GM12801 (cell line): ENCODE measurements around the gene HES5.

ENCODE experiments used
- TF ChIP-seq, protein P1 (sequence below): IDR thresholded peaks from one replicate; pipeline ENCODE4 v1.5.1; 2011; ENCODE audit warnings: control low read depth; ENCODE audit not compliant: insufficient read length; ENCODE audit errors: extremely low read depth

The HES5 gene

DNA sequence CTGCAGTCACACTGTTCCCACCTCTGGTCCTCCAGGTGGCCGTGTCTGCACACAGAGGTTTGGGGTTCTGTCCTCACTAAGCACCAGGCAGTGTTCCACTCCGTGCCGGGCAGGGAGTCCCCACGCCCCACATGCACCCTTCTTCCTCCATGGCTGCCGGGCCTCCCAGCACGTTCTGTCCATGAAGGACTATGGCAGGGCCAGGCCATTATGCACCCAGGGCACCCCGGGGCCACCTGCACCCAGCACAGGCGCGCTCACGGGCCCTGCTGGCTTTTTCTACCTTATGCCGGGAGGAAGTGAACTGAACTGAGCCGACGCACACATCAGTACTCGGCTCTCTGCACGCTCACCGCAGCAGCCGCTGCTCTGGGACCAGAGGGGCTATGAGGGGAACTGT lies 13.9 kb downstream of the HES5 start:
- TF ChIP-seq, protein P1, sequence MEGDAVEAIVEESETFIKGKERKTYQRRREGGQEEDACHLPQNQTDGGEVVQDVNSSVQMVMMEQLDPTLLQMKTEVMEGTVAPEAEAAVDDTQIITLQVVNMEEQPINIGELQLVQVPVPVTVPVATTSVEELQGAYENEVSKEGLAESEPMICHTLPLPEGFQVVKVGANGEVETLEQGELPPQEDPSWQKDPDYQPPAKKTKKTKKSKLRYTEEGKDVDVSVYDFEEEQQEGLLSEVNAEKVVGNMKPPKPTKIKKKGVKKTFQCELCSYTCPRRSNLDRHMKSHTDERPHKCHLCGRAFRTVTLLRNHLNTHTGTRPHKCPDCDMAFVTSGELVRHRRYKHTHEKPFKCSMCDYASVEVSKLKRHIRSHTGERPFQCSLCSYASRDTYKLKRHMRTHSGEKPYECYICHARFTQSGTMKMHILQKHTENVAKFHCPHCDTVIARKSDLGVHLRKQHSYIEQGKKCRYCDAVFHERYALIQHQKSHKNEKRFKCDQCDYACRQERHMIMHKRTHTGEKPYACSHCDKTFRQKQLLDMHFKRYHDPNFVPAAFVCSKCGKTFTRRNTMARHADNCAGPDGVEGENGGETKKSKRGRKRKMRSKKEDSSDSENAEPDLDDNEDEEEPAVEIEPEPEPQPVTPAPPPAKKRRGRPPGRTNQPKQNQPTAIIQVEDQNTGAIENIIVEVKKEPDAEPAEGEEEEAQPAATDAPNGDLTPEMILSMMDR = no peak

DNA sequence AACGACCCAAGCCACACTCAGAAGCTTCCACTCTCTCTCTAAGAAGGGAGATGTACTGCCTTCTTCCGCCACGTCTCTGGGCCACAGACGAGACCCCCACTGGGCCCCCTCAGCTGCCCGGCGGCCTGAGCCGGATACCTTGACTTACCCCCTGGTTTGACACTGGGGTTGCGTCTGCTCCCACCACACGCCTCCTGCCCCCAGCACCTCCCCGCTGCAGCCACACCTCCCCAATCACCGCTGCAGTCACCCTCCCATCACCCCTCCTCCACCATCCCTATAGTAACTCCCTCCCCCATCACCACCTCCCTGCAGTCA lies 14.3 kb downstream of the HES5 start:
- TF ChIP-seq, protein P1 = no peak

DNA sequence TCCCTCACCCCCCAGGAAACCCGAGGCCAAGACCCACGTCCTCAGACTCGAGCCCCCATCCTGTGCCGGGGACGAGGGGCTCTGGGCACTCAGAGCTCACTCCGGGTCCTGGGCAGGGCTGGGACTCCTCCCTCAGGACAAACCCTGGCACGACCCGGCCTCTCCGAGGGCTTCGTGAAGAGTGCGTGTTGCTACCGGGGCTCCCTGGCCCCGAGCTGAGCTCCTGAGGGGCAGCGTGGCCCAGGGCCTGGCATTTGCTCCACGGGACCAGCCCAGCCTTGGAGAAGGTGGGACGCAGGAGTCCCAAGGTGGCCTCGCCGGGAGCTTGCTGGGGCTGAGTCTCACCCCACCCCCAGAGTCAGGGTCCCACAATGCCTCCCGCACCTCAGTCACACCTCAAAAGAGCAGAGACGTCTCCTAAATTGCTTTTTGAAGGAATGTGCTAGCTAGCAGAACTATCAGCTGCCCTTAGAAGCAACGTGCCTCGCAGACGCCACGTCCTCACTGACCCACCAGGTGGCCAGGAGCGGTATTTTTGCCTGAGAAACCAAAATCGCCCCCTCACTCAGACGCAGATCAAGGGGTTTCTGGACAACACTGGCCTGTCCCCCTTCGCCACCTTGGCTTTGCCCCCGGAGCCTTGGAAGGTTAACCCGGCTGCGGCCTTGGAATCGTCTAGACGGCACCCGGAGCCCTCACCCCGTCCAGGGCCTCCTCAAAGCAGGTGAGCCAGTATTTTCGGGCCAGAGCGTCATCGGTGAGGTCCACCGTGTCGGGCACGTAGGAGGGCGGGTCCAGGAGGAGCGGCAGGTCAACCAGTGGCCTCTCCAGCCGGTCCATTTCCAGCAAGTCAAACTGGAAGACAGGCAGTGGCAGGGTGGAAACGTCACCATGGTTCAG lies 14.9 kb downstream of the HES5 start:
- TF ChIP-seq, protein P1 = no peak

DNA sequence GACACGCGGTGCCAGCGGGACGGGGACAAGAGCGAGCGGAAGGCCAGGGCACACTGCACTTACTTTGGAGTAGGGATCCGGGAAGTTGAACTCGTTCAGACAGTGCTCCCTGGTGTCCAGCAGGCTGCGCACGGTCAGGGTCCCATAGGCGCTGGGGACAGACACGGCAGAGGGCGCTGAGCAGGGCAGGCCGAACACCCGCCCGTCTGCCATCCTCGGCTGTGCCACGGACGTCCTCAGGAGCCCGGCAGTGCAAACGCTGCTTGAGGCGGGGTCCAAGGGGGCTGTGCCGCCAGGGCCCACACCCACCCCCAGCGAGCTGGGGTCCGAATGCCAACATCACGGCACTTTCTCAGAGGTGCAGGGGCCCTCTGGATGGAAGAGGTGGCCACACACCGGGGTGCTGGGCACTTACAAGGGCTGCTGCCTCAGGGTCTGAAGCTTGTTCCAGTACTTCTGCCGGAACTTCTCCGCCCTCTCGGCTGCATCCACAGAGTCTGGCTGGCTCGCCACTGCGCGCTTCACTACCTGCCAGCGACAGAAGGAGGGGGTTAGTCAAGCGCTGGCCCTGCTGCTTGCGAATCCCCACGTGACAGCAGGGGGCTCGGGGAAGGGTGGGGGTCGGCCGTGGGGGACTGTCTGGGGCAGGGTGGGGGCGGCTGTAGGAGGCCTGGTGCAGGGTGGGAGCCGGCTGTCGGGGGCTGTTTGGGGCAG lies 16.0 kb downstream of the HES5 start:
- TF ChIP-seq, protein P1 = no peak

DNA sequence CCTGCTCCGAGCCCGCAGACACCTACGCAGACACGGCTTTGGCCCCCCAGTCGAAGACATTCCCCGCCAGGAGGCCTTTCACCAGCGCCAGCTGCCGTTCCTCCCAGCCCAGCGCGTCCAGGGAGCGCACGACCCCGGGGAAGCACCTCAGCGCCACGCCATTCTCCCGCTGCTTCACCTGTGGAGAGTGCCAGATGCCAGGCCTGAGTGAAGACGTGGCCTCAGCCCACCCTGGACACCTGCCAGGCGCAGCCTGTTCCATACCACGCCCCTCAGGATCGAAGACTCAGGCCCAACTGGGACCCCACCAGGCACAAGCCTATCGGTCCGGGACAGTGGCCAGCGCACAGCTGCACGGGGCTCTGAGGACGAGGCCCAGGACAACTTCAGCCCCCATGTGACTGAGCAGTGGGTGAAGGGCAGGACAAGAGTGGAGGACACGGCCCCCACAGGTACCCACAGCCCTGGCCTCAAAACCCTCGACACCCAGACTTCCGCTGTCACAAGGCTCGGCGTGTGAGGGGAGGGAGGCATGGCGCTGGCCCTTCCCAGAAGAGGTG lies 17.1 kb downstream of the HES5 start:
- TF ChIP-seq, protein P1 = no peak

DNA sequence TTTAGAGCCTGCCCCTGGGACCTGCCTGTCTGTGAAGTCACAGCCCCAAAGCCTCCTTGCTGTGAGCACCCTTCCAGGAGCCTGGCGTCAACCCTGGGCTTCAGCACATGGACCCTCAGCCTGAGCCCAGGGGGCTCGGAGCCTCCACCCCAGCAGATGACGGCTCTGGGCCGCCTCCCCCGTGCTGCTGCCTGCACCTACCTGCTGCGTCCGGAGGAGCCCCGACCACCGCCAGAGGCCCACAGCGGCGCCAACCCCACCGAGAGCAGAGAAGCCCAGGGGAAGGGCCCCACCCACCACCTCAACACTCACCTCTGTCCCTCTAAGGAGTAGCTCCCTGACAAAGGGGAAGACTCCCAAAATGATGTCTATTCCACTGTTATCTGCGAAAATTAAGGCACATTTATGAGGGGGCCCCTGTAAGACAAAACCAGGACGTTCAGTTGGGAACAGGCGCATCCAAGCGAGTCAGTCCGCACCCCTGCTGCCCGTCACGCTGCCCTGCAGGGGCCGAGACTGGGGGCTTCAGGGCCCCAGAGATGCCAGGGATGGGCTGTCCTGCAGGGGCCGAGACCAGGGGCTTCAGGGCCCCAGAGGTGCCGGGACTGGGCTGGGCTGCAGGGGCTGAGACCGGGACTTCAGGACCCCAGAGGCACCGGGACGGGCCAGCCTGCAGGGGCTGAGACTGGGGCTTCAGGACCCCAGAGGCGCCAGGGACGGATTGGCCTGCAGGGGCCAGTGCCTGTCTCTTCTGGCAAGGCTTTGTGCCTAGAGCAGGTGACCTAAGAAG lies 19.5 kb downstream of the HES5 start:
- TF ChIP-seq, protein P1 = no peak

DNA sequence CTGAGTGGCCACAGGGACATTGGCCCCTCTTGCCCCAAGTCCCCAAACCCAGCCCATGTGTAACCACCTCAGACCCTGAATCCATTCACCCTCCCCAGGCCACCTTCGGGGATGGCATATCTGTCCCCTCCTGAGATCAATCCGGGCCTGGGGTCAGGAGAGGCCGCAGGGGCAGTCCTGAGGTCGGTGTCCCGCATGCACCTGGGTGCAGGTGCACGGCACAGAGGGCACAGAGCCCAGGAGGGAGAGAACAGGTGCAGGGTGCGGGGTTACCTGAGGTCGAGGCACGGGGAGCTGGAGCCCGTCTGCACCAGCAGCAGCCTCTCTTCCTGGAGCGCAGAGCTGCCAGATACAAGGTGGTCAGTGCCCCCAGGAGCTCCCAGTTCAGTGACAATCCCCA lies 20.5 kb downstream of the HES5 start:
- TF ChIP-seq, protein P1 = no peak
